ENCODE data around the gene CATSPER1.

GRCh38 chr11:66022401-66023185, 3.7 kb downstream of the CATSPER1 start:
- TF ChIP-seq GATA2 (IDR thresholded peaks at IDR 0.05; ENCODE audit: low read depth, low read length), result no peak
- no peak for TF ChIP-seq GATA3 (IDR thresholded peaks at IDR 0.05; ENCODE audit: low read depth, low read length)

All from SH-SY5Y (cell line).